NK-92 (cell line): Measurements from ENCODE around the gene VAT1L.

Experiments
- DNase-seq: peaks from one replicate; lab custom pipeline; 2025; ENCODE audit not compliant: unreplicated experiment; lab: John Stamatoyannopoulos, UW

The VAT1L gene

DNA sequence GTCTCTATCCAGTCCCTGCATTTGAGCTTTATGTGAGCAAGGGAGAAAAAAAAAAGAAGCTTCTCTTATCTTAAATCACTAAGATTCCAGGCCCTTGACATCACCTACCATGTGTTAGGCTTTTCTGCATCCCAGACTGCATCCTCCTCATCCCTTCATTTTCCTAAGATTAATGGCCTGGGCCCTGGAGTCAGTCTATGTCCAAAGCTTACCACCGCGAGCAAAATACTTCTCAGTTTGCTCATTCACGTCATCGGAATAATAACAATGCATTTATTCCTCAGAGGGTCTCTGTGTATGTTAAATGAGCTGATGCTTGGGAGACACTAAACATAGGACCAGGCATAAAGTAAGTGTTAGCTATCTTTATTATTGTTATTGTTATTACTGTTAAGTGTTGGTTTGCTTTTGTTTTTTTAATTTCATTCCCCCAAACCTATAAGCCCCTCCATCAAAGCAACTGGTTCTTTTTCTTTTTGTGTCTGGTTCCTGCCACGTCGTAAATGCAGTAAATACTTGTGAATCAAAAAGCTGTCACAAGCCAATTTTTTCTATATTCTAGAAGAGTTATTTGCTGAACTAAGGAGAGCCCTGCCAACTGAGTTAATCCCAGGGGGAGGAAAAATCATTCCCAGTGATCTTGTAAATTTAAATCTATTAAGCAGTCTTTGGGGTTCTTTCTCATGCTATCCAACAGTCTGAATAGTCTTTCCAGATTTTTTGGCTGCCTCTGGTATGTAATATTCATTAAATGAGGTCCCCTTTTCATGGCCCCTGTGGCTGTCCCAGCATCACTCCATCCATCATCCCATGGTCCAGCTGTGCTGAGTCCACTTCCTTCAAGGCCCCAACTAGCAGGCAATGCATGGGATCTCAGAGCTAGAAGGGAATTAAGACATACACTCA lies 46.5 kb downstream of the VAT1L start:
- DNase-seq: no peak

DNA sequence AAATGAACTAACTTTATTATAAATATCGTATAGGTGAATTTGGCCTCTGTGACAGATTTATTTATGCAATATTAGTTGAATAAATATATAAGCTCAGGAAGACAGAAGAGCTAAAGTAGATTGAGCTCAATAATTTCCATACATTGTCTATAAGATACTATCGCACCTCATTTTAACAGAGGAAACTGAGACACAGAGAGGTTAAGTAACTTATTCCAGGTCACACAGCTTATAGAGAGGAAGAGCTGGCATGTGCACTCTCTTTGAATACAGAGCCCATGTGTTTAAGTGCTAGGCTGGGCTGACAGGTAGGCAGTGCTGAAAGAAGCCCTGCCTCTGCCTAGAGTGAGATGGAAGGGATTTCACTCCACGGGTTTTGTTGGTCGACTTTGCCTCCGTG lies 48.4 kb downstream of the VAT1L start:
- DNase-seq: no peak

DNA sequence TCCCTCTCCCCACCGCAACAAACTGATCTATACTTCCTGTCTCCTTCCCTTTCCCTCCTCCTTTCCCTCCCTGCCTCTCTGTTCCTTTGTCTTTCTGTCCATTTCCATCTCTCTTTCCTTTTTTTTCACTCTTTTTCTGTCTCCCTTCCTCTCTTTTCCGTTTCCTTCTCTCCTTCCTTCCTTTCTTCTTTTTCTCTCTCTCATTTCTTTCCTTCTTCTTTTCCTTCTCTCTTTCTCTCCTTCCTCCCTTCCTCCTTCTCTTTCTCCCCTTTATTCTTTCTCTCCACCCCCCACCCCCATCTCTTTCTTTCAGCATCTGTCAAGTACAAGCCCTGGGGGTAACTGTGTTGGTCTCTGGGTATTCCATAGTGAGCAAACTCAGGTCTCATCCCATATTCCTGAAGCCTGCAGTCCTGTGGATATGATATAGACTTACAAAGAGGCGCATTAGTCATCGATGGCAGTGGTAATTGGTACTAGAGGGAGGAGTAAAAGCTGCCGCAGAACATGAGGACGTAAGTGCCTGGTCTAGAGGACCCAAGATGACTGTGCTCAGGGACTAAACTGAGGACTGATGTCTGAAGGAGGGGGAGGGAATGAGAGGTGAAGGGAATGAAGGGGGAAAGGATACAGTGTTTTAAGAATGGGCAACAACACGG lies 50.4 kb downstream of the VAT1L start:
- no peak for DNase-seq

DNA sequence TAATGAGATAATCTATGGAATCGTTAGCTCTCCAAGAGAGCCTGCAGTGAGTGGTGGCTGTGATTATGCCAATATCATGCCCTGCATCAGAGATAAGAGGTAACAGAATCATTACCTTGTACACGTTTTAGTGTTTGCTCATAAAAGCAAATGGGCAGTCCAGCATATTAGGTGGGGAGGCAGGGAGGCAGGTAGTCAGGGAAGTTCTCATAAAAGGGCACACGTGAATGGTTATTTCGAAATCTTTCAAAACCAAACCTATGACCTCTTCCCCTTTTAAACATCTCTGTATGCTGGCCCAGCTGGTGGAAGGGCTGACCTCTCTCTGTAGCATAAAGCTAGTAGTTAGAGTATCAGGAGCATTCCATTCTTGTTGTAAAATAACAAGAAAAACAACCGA lies 51.7 kb downstream of the VAT1L start:
- no peak for DNase-seq

DNA sequence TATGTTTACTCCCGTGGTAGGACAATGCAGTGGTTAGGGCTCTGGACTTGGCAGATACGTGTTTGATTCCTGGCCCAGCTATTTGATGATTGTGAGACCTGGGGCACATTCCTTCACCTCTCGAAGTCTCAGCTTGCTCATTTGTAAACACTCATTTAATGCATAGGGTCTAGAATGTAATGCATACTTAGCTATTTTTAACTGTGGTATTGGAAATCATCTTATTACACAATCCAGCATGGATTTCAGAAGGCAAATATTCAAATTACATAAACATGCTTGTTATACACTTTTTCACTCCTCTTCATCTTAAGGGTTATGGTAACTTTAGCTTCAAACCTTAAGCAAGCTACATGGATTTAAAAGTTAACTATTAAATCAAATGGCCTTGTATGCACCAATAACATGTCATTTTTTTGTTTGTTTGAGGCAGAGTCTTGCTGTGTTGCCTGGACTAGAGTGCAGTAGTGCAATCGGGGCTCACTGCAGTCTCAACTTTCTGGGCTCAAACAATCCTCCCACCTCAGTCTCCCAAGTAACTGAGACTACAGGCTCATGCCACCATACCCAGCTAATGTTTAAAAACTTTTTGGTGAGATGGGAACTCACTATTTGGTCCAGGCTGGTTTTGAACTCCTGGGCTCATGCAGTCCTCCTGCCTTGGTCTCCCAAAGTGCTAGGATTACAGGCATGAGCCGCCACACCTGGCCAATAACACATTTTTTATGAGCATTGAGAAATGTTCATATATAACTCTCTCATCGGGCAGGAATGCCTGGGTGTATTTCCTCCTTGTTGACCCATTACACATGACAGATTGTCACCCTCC lies 52.5 kb downstream of the VAT1L start:
- no peak for DNase-seq

DNA sequence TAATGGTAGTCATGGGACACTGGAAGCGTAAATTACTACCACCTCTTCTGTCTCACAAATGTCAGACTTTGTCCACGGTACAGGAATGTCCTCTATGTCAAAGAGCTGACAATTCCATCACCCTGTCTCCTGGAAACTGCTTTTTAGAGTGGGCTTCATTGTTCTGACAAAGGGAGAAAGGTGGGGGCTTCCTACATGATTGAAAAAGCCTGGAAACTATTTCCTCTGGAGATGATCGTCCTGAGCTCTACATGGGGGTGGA lies 53.1 kb downstream of the VAT1L start:
- DNase-seq: no peak

DNA sequence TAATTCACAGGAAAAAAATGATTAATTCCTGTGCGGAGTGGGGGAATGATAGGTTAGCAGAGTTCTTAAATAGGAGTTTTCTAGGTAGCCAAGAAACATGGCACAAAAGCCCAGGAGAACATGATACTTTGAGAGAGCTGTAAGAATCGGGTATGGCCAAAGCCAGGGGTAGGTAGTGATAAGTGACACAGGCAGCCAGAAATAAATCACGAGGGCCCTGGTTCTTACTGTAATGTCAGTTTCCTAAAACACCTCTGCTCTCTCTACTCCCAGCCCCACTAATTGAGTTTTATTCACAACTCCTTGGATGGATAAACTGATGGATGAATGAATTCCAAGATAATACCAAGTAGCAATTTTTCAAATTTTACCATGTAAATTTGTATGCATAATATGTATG lies 54.1 kb downstream of the VAT1L start:
- no peak for DNase-seq

DNA sequence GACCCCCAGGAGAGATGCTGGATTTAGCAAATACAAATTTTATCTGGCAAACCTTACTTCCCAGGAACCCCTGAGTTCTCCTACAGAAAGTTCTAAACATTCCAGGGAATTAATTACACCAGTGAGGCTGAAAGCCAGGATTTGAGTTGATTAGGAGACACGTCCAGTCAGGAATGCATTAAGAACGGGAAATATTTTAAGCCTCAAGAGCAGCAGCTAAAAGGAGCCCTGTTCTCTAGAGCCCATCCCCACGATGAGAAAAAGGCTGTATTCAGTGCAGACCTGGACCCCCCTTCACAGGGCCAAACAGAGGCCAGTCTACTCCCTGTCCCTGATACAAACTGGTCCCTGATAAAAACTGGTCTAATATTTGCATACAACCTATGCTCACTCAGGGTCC lies 55.0 kb downstream of the VAT1L start:
- no peak for DNase-seq

DNA sequence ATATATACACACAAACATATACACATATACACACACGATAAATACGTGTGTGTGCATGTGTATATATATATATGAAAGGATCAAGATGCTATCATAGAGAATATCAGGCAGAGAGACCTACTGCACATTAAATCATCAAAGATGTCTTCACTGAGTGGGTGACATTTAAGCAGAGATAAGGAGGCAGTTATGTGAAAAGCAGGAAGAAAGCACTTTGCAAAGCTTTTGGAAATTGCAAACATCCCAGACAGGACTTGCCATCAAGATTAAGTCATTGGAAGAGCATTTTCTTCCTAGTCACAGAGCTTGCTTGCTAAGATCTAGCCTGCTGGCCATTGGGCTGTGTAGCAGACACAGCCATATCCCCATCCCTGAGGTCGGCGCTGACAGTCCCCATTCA lies 56.4 kb downstream of the VAT1L start:
- no peak for DNase-seq

DNA sequence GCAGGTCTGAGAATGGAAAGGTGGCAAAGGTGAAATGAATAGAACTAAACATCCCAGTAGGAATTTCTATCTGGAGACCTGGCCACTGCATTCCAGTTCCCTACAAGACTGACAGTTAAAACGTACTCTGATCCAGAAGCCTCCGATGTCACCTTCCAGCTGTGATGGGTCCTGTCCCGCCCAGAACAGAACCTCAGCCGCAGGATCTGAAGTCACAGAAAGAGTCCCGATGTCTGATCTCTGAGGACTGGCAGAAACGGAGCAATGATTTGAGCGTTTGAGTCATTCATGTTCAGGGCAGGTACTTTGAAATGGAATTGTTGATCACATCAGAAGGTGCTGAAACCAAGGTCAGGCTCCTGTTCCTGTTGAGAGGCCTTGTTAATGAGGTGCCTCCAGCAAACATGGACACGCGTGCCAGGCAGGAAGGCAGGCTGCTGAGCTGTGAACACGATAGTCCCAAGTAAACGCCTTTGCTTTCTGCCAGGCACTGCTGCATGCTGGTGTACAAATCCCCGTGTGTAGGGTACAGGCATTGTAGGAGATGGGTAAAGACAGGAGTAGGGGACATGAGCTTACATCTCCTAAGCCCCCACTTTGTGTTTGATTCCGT lies 61.4 kb downstream of the VAT1L start:
- DNase-seq: no peak

DNA sequence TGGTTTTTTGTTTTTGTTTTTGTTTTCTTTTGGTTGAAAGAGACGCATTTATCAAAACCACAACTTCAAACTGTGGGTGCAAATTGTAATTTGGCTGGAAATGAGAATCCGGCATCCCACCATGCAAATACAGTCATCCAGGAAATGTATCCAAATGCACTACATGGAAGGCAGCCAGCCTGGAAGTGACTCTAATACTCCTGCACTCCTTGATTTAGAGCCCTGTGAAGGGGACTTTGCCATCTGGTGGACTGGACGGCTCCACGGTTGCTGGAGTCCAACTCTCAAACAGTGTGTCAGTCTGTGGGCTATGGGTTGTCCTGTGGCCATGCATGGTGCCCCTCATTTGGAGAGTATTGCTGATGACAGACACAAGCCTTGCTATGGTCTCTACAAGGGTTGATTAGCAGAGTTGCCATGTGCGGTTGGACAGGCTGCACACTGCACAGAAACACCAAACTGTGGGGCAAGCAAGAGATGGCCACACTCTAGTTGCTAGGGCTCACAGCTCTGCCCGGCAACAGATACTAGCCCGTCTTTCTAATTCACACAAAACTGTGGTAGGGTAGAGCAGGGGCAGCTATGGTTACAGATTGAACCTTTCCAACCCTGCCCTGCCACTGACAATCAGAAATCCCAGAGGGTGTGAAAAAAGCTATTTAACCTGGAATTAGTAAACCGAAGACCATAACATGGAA lies 62.4 kb downstream of the VAT1L start:
- DNase-seq: no peak

DNA sequence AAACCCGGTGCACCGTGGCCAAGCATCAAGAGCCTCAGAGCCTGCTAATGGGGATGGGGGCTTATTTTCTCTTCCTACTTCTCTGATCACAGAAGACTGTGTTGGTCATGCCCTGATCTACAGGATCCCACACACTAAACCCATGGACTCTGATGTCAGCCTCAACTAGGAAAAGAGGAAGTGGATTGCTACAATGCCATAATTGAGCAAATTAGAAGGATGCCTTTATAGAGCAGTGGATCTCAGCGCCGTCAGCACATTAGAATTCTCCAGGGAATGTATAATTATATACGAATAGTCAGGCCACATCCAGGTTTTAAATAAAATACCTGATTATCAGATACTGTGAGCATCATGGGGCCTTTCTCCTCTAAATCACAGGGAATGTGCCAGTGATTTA lies 64.8 kb downstream of the VAT1L start:
- DNase-seq: no peak

DNA sequence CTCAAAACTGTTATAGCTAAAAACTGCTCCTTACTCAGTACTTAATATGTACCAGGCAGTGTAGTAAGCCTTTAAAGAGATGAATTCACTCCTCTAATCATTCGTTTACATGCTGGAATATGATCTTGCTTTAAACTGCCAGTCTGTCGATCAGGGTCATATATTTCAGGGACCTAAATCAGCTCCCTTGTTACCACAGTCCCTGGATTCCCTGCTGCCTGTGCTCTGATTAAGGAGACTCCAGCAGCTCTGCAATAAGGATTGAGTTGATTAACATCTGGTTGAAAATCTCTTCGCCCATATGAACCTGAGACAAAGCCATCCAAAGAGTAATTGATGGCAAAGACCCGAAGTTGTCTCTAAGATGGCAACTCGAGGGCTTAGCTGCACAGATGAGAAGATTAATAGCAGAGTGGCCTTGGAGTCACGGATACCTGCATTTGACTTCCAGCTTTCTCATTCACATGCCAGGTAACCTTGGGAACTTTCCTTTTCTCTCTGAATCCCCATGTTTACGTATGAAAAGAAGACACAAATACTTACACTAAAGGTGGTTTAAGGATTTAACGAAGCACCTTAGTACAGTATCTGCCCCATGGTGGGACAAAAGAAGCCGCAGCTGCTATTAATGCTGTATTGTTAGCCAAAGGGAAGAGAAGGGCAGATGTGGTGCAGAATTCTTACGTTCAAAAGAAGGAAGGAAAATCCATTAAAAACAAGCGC lies 68.2 kb downstream of the VAT1L start:
- no peak for DNase-seq

DNA sequence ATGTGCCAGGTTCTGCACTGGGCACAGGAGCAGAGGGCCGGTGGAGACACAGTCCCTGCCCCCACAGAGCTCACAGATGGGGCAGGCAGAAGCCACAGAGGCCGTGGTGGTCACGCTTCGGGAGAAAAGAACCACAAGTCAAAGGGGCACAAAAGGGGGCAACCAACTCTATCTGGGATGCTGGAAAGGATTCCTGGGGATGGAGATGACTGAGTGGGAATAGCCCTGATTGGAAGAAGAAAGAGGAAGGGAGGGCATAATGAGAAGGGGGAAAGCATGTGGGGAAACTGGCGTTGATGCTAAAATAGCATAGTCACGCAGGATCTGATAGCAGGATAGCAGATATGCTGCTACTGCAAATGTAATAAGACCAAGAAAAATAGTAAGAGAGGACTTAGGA lies 69.7 kb downstream of the VAT1L start:
- DNase-seq: no peak

DNA sequence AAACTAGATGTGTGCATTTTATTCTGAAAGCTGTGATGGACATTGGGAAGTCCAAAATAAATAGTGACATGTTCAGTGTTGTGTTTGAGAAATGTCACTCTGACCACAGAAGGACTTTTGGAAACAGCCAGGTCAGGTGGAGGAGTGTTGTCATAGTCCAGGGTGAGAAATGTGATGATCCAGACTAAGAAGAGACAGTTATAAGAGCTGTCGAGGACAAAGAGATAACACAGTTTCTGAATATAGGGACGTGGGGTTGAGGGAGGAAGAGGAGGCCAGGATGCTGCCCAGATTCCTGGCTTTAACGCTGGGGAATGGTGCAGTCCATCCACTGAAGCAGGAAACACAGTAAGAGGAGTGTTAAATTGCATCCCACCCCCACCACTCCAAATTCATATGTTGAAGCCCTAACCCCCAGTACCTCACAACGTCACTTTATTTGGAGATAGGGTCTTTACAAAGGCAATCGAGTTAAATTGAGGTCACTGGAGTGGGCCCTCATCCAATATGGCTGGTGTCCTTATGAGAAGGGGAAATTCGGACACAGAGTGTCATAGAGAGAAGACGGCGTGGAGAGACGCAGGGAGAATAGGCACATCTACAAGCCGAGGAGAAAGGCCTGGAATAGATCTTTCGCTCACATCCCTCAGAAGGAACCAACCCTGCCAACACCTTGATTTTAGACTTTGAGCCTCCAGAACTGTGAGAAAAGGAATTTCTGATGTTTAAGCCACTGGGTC lies 71.3 kb downstream of the VAT1L start:
- no peak for DNase-seq

DNA sequence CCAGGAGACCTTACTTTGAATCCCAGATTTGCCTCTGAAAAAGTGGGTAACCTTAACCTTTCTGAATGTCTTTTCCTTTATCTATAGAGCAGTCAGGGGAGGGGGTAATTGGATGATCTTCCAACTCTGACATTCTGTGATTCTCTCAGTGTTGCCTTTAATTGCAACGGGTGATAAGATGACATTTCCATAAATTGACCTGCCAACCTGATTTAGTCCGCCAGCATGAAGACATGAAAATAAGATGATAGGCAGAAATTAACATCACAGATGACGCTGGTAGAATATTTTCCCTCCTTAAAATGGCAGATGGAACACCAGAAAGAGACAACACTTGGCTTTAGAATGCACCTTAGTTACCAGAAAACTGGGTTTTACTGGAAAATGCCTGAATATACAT lies 72.6 kb downstream of the VAT1L start:
- no peak for DNase-seq

DNA sequence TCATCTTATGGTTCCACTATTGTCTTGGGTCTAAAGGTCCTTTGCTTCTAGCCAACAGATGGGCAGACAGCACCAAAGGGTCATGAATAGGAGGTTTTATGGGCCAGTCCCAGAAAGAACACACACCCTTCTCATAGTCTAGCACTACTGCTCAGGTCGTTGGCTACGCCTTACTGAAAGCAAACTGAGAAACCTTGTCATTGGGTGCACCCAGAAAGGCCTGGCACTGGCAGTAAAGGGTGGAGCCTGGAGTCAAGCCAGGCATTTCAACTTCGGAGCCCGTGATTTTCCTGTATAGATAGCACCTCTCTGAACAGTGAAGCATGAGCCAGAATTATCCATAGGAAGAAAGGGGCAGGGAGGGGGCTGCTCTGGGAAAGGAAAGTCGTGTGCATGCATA lies 74.9 kb downstream of the VAT1L start:
- no peak for DNase-seq

DNA sequence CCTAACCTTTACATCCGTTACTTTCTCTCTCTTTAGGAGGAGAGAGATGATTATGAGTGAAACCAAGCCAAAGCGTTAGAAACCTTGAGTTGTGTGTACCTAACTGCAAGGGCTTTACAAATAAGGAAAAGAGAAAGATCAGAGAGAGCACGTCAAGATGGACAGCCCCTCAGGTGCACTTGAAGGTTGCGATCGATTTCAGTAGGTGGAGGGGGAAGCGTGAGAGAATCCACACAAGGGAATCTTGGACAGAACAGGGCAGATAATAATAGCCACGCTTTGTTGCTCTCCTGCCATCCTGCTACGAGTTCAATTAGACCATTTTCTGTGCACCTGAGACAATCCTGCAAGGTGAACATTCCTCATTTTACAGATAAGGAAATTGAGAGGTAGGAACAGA lies 78.4 kb downstream of the VAT1L start:
- no peak for DNase-seq

DNA sequence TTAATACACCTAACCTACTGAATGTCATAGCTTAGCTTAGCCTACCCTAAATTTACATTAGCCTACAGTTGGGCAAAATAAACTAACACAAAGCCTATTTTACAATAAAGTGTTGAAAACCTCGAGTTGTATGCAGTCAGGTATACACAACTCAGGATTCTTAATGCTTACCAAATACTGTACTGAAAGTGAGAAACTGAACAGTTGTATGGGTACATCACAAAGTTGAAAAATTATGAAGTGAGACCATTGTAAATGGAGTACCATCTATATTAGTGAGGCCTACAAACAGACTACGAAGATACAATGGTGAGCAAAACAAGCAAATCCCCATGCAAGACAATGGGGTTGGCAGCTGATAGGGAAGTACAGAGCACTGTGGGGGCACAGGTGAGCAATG lies 79.7 kb downstream of the VAT1L start:
- no peak for DNase-seq

DNA sequence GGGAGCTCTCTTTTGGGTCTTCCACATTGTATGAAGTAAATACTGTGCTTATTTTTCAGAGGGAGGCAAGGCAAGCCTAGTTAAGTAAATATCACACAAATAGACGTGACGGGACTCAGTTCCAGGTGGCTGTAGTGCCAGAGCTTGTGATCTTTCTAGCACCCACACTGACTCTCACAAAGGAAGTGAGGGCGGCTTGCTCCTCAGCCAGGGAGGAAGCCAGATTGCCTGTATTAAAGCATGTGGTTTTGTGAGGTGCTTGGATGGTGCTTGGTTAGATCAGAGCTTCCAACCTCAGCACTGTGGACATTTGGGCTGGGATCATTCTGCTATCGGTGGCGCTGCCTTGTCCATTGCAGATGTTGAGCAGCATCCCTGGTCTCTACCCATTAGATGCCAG lies 80.1 kb downstream of the VAT1L start:
- DNase-seq: no peak
